Measurements from ENCODE around the gene MYO15A.

DNA sequence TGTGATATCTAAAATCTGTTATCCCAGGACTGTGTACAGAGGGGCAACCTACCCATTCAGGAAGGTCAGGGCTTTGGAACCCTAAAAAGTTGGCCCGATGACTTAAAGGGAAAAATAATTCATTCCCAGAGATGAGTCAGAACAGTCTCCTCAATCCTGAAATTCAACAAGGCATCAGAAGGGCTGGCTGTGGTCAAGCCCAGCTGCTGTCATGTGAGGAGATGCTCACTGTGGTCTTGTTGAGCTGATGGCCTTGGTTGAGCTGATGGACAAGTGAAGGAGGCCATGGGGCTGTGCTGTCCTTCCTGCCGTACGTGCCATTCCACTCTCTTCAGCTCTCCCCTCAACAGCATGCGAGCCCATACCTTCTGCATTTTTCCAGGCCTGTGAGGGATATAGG lies 41.7 kb upstream of the MYO15A start:
- TF ChIP-seq, protein P1, sequence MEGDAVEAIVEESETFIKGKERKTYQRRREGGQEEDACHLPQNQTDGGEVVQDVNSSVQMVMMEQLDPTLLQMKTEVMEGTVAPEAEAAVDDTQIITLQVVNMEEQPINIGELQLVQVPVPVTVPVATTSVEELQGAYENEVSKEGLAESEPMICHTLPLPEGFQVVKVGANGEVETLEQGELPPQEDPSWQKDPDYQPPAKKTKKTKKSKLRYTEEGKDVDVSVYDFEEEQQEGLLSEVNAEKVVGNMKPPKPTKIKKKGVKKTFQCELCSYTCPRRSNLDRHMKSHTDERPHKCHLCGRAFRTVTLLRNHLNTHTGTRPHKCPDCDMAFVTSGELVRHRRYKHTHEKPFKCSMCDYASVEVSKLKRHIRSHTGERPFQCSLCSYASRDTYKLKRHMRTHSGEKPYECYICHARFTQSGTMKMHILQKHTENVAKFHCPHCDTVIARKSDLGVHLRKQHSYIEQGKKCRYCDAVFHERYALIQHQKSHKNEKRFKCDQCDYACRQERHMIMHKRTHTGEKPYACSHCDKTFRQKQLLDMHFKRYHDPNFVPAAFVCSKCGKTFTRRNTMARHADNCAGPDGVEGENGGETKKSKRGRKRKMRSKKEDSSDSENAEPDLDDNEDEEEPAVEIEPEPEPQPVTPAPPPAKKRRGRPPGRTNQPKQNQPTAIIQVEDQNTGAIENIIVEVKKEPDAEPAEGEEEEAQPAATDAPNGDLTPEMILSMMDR (optimal IDR thresholded peaks at IDR 0.05 in 1 of 3, IDR thresholded peaks at IDR 0.05 in 1 of 3, conservative IDR thresholded peaks at IDR 0.05 in 1 of 3; ENCODE audit: extremely low read depth in 1 of 3, insufficient read depth in 2 of 3, low read length in 3 of 3), result no peak
- no peak for TF ChIP-seq EZH2 (IDR thresholded peaks at IDR 0.05; ENCODE audit: low read length)

Data from keratinocyte (primary cell).